GM12865 (cell line): ENCODE measurements around the gene CAMK2B.

Source experiments
- DNase-seq: peaks from one replicate; pipeline ENCODE4 v3.0.0; 2010; ENCODE audit warnings: low read depth
- H3K4me3 ChIP-seq: 2 replicates; pipeline ENCODE4 v1.5.1; 2011; ENCODE audit warnings: mild to moderate bottlenecking, low read depth, low read length, control low read depth
- TF ChIP-seq, protein P1 (sequence below): IDR thresholded peaks from 2 replicates; pipeline ENCODE4 v1.5.1; 2011; ENCODE audit warnings: low read length, control low read depth, low read depth, inconsistent platforms; ENCODE audit not compliant: insufficient read depth; ENCODE audit errors: missing control alignments

CAMK2B gene

DNA sequence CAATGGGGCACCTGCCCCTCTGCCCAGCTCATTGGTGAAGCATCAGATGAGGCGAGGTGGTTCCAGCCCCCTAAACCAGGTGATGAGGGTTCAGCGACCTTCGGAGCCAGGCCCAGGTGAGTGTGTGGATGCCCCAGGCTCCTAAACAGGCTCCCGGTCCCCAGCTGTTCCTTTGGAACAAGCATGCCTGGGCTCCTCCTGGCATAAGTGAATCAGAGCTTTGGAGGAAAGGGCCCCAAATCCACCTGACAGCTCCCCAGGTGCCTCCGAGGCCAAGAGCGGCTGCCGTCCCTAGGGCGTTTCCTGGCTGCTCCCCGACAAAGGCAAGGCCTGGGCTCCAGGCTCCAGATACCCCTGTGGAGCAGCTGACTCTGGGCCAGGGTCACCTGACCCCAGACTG is 63.4 kb downstream of the CAMK2B start:
- no peak for DNase-seq
- TF ChIP-seq, protein P1, sequence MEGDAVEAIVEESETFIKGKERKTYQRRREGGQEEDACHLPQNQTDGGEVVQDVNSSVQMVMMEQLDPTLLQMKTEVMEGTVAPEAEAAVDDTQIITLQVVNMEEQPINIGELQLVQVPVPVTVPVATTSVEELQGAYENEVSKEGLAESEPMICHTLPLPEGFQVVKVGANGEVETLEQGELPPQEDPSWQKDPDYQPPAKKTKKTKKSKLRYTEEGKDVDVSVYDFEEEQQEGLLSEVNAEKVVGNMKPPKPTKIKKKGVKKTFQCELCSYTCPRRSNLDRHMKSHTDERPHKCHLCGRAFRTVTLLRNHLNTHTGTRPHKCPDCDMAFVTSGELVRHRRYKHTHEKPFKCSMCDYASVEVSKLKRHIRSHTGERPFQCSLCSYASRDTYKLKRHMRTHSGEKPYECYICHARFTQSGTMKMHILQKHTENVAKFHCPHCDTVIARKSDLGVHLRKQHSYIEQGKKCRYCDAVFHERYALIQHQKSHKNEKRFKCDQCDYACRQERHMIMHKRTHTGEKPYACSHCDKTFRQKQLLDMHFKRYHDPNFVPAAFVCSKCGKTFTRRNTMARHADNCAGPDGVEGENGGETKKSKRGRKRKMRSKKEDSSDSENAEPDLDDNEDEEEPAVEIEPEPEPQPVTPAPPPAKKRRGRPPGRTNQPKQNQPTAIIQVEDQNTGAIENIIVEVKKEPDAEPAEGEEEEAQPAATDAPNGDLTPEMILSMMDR: no peak
- H3K4me3 ChIP-seq: no peak overlapping the region

DNA sequence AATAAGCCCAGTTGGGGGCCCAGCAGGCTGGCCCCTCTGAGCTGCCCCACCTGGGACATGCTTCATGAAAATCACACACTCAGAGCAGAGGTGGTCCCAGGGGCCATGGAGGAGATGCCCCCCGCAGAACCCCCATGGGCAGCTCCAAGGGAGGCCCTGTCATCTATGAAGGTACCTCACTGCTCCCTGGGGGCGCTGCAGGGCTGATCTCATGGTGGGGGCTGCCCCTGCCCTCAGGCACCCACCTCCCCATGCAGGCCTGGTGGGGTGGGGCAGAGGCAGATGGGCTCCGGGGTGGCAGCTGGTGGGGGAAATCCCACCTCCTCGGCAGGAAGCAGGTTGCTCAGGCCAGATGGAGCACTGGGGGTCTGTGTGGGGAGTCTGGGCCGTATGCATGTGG is 64.2 kb downstream of the CAMK2B start:
- peak; percentile 10 for DNase-seq
- no peak overlapping the region for H3K4me3 ChIP-seq
- TF ChIP-seq, protein P1: no peak

DNA sequence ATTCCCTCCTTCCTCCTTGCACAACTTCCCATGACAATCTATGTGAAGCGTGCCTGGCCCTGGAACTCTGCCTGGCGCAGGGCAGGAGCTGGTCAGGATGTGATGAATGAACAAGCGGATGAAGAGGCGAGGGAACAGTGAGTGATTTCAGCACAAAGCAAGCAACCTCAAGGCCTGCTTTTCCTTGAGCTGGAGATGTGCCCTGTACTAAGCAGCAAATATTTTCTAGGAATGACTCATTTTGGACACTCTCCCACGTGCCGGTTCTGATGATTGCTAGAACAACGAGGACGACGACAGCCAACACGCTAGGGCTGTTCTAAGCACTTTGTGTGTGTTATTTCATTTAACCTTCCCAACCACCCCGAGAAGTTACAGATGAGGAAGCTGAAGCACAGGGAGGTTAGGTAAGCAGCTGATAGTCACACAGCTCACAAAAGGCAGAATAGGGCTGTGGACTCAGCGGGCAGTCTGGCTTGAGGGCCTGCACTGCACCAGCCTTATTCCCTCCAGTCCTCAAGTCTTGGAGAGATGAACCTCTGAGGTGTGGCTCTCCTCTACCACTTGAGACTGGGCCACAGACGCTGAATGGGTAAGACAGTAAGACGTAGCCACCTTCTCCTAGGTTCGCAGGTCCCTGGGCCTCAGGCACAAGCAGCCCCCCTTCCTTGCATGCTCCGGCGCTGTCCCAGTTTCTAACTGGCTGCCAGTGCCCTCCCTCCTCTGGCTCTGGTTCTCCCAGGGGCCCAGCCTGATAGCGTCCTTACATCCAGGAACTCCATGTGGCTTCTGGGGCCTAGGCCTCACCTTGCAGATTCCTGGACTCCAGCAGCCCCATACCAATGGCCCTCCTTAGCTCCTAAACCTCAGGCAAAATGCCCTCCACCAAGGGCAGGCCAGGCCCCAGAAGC is 65.6 kb downstream of the CAMK2B start:
- TF ChIP-seq, protein P1: no peak
- no peak overlapping the region for H3K4me3 ChIP-seq
- DNase-seq: no peak

DNA sequence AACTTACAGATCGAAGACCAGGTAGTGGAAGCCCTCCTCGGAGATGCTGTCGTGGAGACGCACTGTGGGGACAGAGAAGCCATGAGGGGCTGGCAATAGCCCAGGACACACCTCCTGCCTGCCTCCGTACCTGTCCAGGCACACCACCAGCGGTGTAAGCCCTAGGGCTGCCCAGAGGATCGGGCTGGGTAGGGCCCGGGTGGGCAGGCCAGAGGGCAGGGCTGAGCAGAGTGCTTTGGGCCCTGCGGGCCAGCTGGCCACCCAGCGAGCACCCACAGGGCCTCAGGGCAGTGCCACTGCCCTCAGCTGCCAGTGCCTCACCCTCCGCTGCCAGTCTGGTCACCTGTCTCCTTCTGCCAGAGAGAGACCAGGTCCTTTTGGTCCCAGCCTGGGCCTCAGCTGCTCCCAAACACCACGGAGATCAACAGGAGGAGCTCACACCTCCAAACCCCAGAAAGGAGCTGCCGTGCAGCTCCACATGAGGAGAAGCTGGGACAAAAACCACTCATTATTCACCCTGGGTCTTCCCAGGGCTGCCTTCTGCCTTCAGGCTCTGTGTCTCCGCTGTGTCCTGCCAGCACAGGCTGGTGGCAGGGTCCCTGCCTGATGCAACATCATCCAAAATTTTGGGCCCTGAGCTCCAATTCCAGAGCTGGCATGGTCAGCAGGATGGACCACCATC is 66.4 kb downstream of the CAMK2B start:
- H3K4me3 ChIP-seq: no peak overlapping the region
- TF ChIP-seq, protein P1: no peak
- DNase-seq: no peak

DNA sequence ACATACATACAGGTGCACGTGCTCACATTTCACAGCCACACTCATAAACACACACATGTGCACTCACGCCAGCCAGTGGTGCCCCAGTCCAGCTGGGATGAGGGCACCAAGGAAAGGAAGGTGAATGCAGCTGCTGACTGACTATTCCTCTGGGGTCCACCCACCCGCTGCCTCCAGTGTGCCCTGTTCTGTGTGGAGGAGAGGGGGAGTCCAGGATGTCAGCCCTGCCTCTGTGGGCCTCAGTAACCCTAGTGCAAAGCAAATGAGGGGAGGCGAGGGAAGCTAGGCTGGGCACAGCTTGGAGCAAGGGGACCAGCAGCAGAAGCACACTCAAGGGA is 67.0 kb downstream of the CAMK2B start:
- no peak for DNase-seq

DNA sequence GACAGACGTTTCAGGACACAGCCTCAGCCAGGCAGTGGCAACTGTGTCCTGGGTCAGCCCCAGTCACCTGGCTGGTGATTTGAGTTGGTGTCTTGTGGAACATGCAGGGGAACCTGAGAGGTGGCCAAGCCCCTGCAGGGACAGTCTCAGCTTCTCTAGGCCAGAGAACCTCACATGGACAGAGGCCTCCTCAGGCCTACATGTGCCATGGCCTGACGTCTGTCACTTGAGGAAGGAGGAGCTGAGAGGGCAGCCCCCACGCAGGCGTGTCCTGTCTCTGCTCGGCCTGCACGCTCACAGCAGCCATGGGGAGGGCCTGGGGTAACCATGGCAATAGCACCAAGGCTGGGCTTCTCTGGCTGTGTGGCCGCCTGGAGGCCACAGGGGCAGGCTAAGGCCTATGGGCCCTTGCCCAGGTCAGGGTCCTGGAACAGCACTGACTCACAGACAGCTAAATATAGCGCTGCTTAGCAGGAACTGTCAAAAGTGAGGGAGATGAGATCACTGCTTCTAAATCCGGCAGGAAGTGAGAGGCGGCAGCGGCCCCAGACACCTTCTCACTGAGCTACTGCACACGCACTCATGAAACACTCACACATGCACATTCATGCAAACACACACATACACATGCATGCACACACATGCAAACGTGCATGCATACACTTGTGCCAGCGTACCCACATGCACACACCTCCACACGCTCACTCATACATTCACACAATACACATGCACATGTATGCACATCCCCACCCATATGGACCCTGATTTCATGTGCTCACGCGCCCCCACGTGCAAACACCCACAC is 67.6 kb downstream of the CAMK2B start:
- TF ChIP-seq, protein P1: no peak
- no peak overlapping the region; the same call in 1 of the 2 replicates for H3K4me3 ChIP-seq
- DNase-seq: peak; percentile 91

More for the DNA sequence above, 67.0 kb downstream of the CAMK2B start:
- TF ChIP-seq, protein P1: no peak
- H3K4me3 ChIP-seq: no peak overlapping the region
